Panc1 (cell line): ENCODE measurements around the gene LTO1. TPM values are rescaled to one million over a fixed set of nuclear protein-coding genes. Genes with fewer than 3 reads are reported as not detected.
A peak's percentile ranks its signal among the peaks of the same experiment; 100 is the strongest.

Source experiments
- ATAC-seq: fragments of 200-7000 bp; cut with Tn5 transposase; 2 replicates; pipeline ENCODE4 v1.9.1; 2020; ENCODE audit warnings: mild to moderate bottlenecking, moderate library complexity
- BruUV-seq: library from RNA; stranded (reverse); fragments of 400-500 nt; replicated peaks from 2 replicates; lab custom pipeline; 2021; lab: Mats Ljungman, UMichigan
- CTCF ChIA-PET: fragments of 300-600 bp; sonication (Branson Sonifier 250); formaldehyde crosslinking; loops from one replicate; lab custom pipeline; 2022; ENCODE audit warnings: antibody characterized with exemption; lab: Charles Lee
- POLR2A ChIA-PET: fragments of 300-600 bp; sonication (Branson Sonifier 250); formaldehyde crosslinking; loops from one replicate; lab custom pipeline; 2022; ENCODE audit warnings: antibody characterized with exemption; lab: Charles Lee
- DNase-seq: peaks from one replicate; pipeline ENCODE4 v3.0.0-alpha.2; 2010; ENCODE audit warnings: low read depth, low spot score
- H3K27ac ChIP-seq: 2 replicates; pipeline ENCODE4 v1.5.1; 2011; ENCODE audit warnings: mild to moderate bottlenecking, low read length, inconsistent platforms
- H3K27me3 ChIP-seq: fragments of 200-500 bp; sonication (Bioruptor generic); 2 replicates; pipeline ENCODE4 v1.6.0; 2014; ENCODE audit warnings: low read length, inconsistent platforms; ENCODE audit not compliant: control insufficient read depth, insufficient read depth
- H3K36me3 ChIP-seq: fragments of 200-500 bp; sonication (Bioruptor generic); 2 replicates; pipeline ENCODE4 v1.5.1; 2014; ENCODE audit warnings: inconsistent platforms, mild to moderate bottlenecking, low read length, moderate library complexity; ENCODE audit not compliant: control insufficient read depth, insufficient read depth
- H3K4me1 ChIP-seq: 2 replicates; pipeline ENCODE4 v1.5.1; 2011; ENCODE audit warnings: inconsistent platforms, mild to moderate bottlenecking, low read length, moderate library complexity; ENCODE audit not compliant: control insufficient read depth, insufficient read depth
- H3K4me3 ChIP-seq, 2 experiments: 2 replicates each; pipeline ENCODE4 v1.5.1; 2011 to 2012; ENCODE audit warnings: low read depth in 2 of 2, low read length in 2 of 2, mild to moderate bottlenecking in 2 of 2, inconsistent platforms in 1 of 2, moderate library complexity in 1 of 2
- H3K9me3 ChIP-seq: fragments of 200-500 bp; sonication (Bioruptor generic); 2 replicates; pipeline ENCODE4 v1.5.1; 2014; ENCODE audit warnings: low read depth, mild to moderate bottlenecking, inconsistent platforms, low read length, moderate library complexity; ENCODE audit not compliant: control insufficient read depth, insufficient read depth
- CTCF ChIP-seq: fragments of 450-650 bp; IDR thresholded peaks from 2 replicates; pipeline ENCODE4 v1.5.1; 2017; ENCODE audit warnings: mild to moderate bottlenecking
- POLR2AphosphoS5 ChIP-seq: IDR thresholded peaks from 2 replicates; pipeline ENCODE4 v1.6.1; 2012; ENCODE audit warnings: mild to moderate bottlenecking, low read depth, low read length, moderate library complexity
- REST ChIP-seq, 2 experiments: IDR thresholded peaks; 2 replicates each; pipeline ENCODE4 v1.6.1; 2011 to 2012; ENCODE audit warnings: low read depth in 2 of 2, control low read depth in 1 of 2, low read length in 1 of 2, mild to moderate bottlenecking in 1 of 2, moderate library complexity in 1 of 2; ENCODE audit not compliant: insufficient read depth in 1 of 2
- SIN3A ChIP-seq: IDR thresholded peaks from 2 replicates; pipeline ENCODE4 v1.6.1; 2012; ENCODE audit warnings: low read depth, mild to moderate bottlenecking, low read length, moderate library complexity, borderline replicate concordance; ENCODE audit not compliant: insufficient read depth
- TCF7L2 ChIP-seq: IDR thresholded peaks from 2 replicates; pipeline ENCODE4 v1.6.1; 2011; ENCODE audit warnings: mild to moderate bottlenecking, low read depth, low read length, inconsistent platforms
- in situ Hi-C: cut with HindIII; loops from 2 replicates; pipeline ENCODE4 v1.10.0; 2016; ENCODE audit warnings: low sequenced_read_pairs, low pct_unique_long_range_greater_than_20kb
- intact Hi-C: fragments of 100-400 bp; cut with micrococcal nuclease; formaldehyde crosslinking; loops from one replicate; pipeline ENCODE4 v1.10.0; 2022; ENCODE audit not compliant: unreplicated experiment
- total RNA-seq: library from RNA; stranded (reverse); gene quantifications from one replicate; pipeline ENCODE4 v1.2.1, GENCODE V29; 2021; ENCODE audit not compliant: unreplicated experiment

Gene LTO1
- total RNA-seq, 1 experiment from 2014 or later, result 28.7 TPM

- intact Hi-C loops, result no loop called here
- no peak for ATAC-seq
- no peak overlapping the region; the same call in 1 of the 2 replicates for H3K27ac ChIP-seq
- TF ChIP-seq POLR2AphosphoS5, result no peak
- no peak for TF ChIP-seq SIN3A
- TF ChIP-seq CTCF, result no peak
- no peak for TF ChIP-seq TCF7L2
- TF ChIP-seq REST (IDR thresholded peaks at IDR 0.05; ENCODE audit: insufficient read depth in 1 of 2, low read depth in 2 of 2, low read length in 1 of 2), result no peak
- peaks cover 33% of the 10 kb centered on the region for H3K4me1 ChIP-seq
- in situ Hi-C loops, result no loop called here
- CTCF ChIA-PET, result no interaction called here
- BruUV-seq, result no TSS peak
- no peak overlapping the region for H3K4me3 ChIP-seq
- no peaks in the 10 kb centered on the region for H3K27me3 ChIP-seq
- POLR2A ChIA-PET, result interaction anchor here (0.7 kb wide), 1 partner anchor 603 kb away, joined by 3 read pairs; no protein-coding TSS in a partner anchor
- peaks cover 20% of the 10 kb centered on the region for H3K36me3 ChIP-seq
- H3K9me3 ChIP-seq, result no peaks in the 10 kb centered on the region
- no peak for DNase-seq
These were observed 21.7 kb downstream of the LTO1 start for GRCh38 chr11:69653406-69653960.

- Histone ChIP-seq H3K4me1 (peaks cover 33% of the 10 kb centered on the region), H3K9me3 (no peaks in the 10 kb centered on the region), H3K27me3 (no peaks in the 10 kb centered on the region), H3K36me3 (peaks cover 20% of the 10 kb centered on the region), H3K4me3 (no peak overlapping the region), H3K27ac (peak overlapping the region; percentile 2; the same call in 1 of the 2 replicates)
- DNase-seq, result no peak
- in situ Hi-C loops, result no loop called here
- ChIA-PET CTCF (no interaction called here), POLR2A (no interaction called here)
- BruUV-seq, result no TSS peak
- TF ChIP-seq CTCF, result no peak
- peak; percentile 36; the same call in 1 of the 2 replicates for TF ChIP-seq POLR2AphosphoS5
- no peak for ATAC-seq
- intact Hi-C loops, result no loop called here
These were observed 22.2 kb downstream of the LTO1 start for GRCh38 chr11:69652999-69653398.
